PC-9 (cell line): ENCODE results near the gene CD164. TPM values are rescaled to one million over a fixed set of nuclear protein-coding genes. Genes with fewer than 3 reads are reported as not detected.

Source experiments
- BruUV-seq: library from RNA; stranded (reverse); fragments of 400-500 nt; replicated peaks from 2 replicates; lab custom pipeline; 2021; lab: Mats Ljungman, UMichigan
- CTCF ChIA-PET: fragments of 300-600 bp; sonication (Branson Sonifier 250); formaldehyde crosslinking; loops from one replicate; lab custom pipeline; 2022; ENCODE audit warnings: antibody characterized with exemption; lab: Charles Lee
- POLR2A ChIA-PET: fragments of 300-600 bp; sonication (Branson Sonifier 250); formaldehyde crosslinking; loops from one replicate; lab custom pipeline; 2022; ENCODE audit warnings: antibody characterized with exemption; ENCODE audit not compliant: unreplicated experiment; lab: Charles Lee
- DNase-seq, 2 experiments: peaks; one replicate each; pipeline versions ENCODE4 v3.0.0 to v3.0.0-alpha.2; 2015 to 2022; ENCODE audit warnings: mixed read lengths in 1 of 2
- H2AFZ ChIP-seq: fragments of 200-600 bp; sonication (generic); 2 replicates; pipeline ENCODE4 v1.8.1; 2017; ENCODE audit warnings: antibody characterized with exemption
- H3F3A ChIP-seq: fragments of 200-600 bp; sonication (generic); 2 replicates; pipeline ENCODE4 v1.8.1; 2017; ENCODE audit warnings: antibody characterized with exemption, mild to moderate bottlenecking, low read depth; ENCODE audit not compliant: insufficient read depth
- H3K27ac ChIP-seq: fragments of 200-600 bp; sonication (generic); 2 replicates; pipeline ENCODE4 v1.6.1; 2016; ENCODE audit warnings: mixed run types
- H3K27me3 ChIP-seq: fragments of 200-600 bp; sonication (generic); 2 replicates; pipeline ENCODE4 v1.6.1; 2016; ENCODE audit warnings: low read depth, mixed run types; ENCODE audit not compliant: insufficient read depth
- H3K36me3 ChIP-seq: fragments of 200-600 bp; sonication (generic); 2 replicates; pipeline ENCODE4 v1.6.1; 2016; ENCODE audit warnings: low read depth, mixed run types
- H3K4me1 ChIP-seq: fragments of 200-600 bp; sonication (generic); replicated peaks from 2 replicates; pipeline ENCODE4 v1.6.1; 2016; ENCODE audit warnings: mixed run types; ENCODE audit not compliant: insufficient read depth
- H3K4me2 ChIP-seq: fragments of 200-600 bp; sonication (generic); 2 replicates; pipeline ENCODE4 v1.6.1; 2017; ENCODE audit warnings: mixed run types
- H3K4me3 ChIP-seq: fragments of 200-600 bp; sonication (generic); 2 replicates; pipeline ENCODE4 v1.6.1; 2016; ENCODE audit warnings: mixed run types
- H3K79me2 ChIP-seq: fragments of 200-600 bp; sonication (generic); 2 replicates; pipeline ENCODE4 v1.6.1; 2017; ENCODE audit warnings: low read depth, mixed run types
- H3K9me2 ChIP-seq: fragments of 200-600 bp; sonication (generic); 2 replicates; pipeline ENCODE4 v1.8.1; 2017; ENCODE audit warnings: mild to moderate bottlenecking; ENCODE audit not compliant: insufficient read depth
- H3K9me3 ChIP-seq: fragments of 200-600 bp; sonication (generic); 2 replicates; pipeline ENCODE4 v1.8.1; 2016; ENCODE audit warnings: low read depth; ENCODE audit not compliant: insufficient read depth
- H4K20me1 ChIP-seq: fragments of 200-600 bp; sonication (generic); 2 replicates; pipeline ENCODE4 v1.8.1; 2017; ENCODE audit not compliant: insufficient read depth
- CTCF ChIP-seq: fragments of 200-600 bp; sonication (generic); conservative IDR thresholded peaks from 2 replicates; pipeline ENCODE4 v1.6.1; 2017; ENCODE audit warnings: mixed run types, antibody characterized with exemption, mild to moderate bottlenecking, moderate library complexity
- EZH2 ChIP-seq: fragments of 200-600 bp; sonication (generic); IDR thresholded peaks from 2 replicates; pipeline ENCODE4 v1.8.0; 2017; ENCODE audit warnings: antibody characterized with exemption, low read depth
- intact Hi-C: fragments of 100-400 bp; cut with micrococcal nuclease; formaldehyde crosslinking; loops from one replicate; pipeline ENCODE4 v1.10.0; 2022; ENCODE audit not compliant: unreplicated experiment
- total RNA-seq: library from RNA; stranded (reverse); gene quantifications from 2 replicates; pipeline ENCODE4 v1.2.3, GENCODE V29; 2021

The CD164 gene
- total RNA-seq, 1 experiment from 2014 or later: 170 TPM

DNA sequence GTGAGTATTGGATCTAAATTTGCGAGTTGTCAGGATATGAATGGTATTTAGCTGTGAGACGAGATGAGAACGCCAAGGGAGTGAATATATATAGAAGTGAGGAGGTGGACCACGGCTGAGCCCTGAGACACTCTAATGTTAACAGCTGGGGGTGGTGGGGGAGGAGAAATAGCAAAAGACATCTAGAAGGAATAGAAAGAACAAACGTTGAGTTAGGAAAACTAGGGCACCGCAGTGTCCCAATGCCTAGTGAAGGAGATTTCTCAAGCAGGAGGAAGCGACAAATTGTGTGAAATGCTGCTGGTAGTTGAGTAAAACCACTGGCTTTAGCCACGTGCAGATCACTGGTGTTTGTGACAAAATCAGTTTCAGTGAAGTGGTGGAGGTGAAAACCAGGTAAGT, 56.9 kb downstream of the CD164 start:
- H3F3A ChIP-seq: no peaks in the 10 kb centered on the region
- no peak for TF ChIP-seq CTCF
- no peaks in the 10 kb centered on the region for H3K79me2 ChIP-seq
- 0 out of 2 replicates have a peak, but pooled peaks cover 3% of the 10 kb centered on the region for H3K9me2 ChIP-seq
- no peak overlapping the region for H2AFZ ChIP-seq
- DNase-seq: no peak
- intact Hi-C loops: no loop called here
- no peaks in the 10 kb centered on the region for H3K4me1 ChIP-seq
- ChIA-PET CTCF (no interaction called here), POLR2A (no interaction called here)
- no peaks in the 10 kb centered on the region for H3K9me3 ChIP-seq
- no peak overlapping the region for H3K4me3 ChIP-seq
- H3K36me3 ChIP-seq: no peaks in the 10 kb centered on the region
- H3K27me3 ChIP-seq: no peaks in the 10 kb centered on the region
- BruUV-seq: no TSS peak
- no peak overlapping the region for H3K27ac ChIP-seq
- H3K4me2 ChIP-seq: no peak overlapping the region
- H4K20me1 ChIP-seq: no peaks in the 10 kb centered on the region

DNA sequence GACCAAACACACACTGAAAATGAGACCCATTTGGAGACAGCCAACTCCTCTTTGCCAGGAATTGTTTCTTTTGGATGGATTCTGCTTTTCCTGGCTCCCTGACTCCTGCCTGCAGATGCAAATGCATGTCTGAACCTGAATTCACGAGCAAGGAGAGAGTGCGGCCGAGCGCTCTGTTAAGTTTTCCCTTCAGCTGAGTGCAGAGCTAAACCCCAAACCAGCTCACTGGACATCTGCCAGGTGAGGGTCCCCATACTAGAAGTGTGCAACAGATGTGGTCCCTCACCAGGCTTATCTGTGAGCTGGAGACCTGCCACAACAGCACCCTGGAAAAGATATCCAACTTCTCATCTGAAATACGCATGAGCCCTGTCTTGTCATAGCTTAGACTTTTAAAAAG, 59.0 kb downstream of the CD164 start:
- no peaks in the 10 kb centered on the region for H3F3A ChIP-seq
- H3K27me3 ChIP-seq: no peaks in the 10 kb centered on the region
- intact Hi-C loops: no loop called here
- H3K9me2 ChIP-seq: 0 out of 2 replicates have a peak, but pooled peaks cover 3% of the 10 kb centered on the region
- no peak overlapping the region for H3K27ac ChIP-seq
- no peak for DNase-seq
- H3K4me2 ChIP-seq: no peak overlapping the region
- H3K4me3 ChIP-seq: no peak overlapping the region
- H4K20me1 ChIP-seq: no peaks in the 10 kb centered on the region
- POLR2A ChIA-PET: no interaction called here
- H3K9me3 ChIP-seq: no peaks in the 10 kb centered on the region
- H3K36me3 ChIP-seq: no peaks in the 10 kb centered on the region
- no peak overlapping the region for H2AFZ ChIP-seq
- no peaks in the 10 kb centered on the region for H3K79me2 ChIP-seq
- CTCF ChIA-PET: no interaction called here
- H3K4me1 ChIP-seq: no peaks in the 10 kb centered on the region
- BruUV-seq: no TSS peak
- TF ChIP-seq EZH2 (no peak), CTCF (no peak)

DNA sequence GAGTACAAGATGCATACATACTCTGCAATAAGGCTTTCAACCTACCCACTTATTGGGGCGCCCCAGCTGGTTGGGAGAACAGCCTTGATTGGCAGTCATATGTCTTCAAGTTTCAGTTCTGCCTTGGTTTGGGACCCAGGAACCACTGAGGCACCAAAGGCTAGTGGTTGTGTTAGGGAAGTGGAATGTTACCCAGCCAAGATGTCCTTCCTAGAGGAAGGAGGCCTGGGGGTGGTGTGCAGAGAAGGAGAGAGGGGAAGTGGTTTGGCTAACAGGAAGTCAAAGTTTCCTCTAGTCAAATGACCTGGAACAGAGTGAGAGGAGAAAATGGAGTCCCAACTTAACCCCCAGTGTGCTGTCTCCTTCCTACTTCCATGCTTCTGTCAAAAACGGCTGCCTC, 59.4 kb downstream of the CD164 start:
- no peaks in the 10 kb centered on the region for H3K36me3 ChIP-seq
- DNase-seq: no peak
- H3K79me2 ChIP-seq: no peaks in the 10 kb centered on the region
- H3K4me1 ChIP-seq: no peaks in the 10 kb centered on the region
- no peaks in the 10 kb centered on the region for H3K9me3 ChIP-seq
- no peak overlapping the region for H3K4me3 ChIP-seq
- ChIA-PET POLR2A (no interaction called here), CTCF (no interaction called here)
- H3F3A ChIP-seq: no peaks in the 10 kb centered on the region
- no TSS peak for BruUV-seq
- H3K9me2 ChIP-seq: 0 out of 2 replicates have a peak, but pooled peaks cover 3% of the 10 kb centered on the region
- no peaks in the 10 kb centered on the region for H3K27me3 ChIP-seq
- H2AFZ ChIP-seq: no peak overlapping the region
- intact Hi-C loops: no loop called here
- H3K27ac ChIP-seq: no peak overlapping the region
- no peaks in the 10 kb centered on the region for H4K20me1 ChIP-seq
- no peak overlapping the region for H3K4me2 ChIP-seq
- no peak for TF ChIP-seq CTCF
- no peak for TF ChIP-seq EZH2
